Measurements from ENCODE around the gene PRDM12.

PRDM12 gene

DNA sequence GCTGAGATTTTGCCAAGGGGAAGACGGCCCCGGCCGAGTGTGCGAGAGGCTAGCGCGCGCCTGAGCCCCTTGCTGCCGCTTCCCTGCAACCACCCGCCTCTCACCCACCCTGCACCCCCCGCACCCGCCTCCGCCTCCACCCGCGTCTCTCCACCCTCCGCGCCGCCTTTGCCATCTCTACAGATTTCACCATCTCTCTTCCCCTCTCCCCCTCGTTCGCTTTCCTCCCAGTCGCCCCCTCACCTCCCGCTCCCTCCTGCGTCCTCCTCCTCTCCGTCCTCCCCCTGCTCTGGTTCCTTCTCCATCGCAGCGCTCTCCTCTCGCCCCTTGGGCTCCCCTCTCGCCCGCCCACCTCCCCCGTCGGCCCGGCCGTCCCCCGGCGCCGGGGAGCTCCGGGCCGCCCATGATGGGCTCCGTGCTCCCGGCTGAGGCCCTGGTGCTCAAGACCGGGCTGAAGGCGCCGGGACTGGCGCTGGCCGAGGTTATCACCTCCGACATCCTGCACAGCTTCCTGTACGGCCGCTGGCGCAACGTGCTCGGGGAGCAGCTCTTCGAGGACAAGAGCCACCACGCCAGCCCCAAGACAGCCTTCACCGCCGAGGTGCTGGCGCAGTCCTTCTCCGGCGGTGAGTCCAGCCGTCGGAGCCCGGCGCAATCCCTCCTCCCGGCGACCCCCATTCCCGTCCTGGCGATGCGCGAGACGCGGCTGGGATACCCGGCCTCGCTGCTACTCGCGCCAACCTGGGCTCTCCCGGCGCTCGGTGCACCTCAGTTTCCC is at the start of gene PRDM12:
TSS of gene PRDM12 (plus strand) at position 344 of the 778 bp plus-strand sequence. CDS start at position 404, 60 bp downstream.
- DNase-seq (ENCODE audit: low read depth in 2 of 2), result no peak

DNA sequence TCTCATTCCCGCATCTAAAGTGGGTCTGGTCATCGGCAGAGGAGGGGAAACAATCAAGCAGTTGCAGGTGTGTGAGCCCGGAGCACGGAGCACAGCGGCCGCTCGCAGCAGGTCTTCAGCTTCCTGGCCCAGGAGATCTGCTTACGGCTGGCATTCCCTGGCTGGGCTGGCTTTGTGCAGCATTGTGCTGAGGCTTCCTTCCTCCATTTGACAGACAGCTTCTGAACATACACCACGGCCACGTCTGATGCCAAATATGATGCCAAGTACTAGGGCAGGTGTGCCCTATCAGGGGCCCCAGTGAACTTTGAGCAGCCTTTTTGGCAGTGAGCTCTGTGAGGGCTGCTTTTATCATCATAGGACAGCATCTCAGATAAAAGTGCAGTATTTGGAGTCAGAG is 47.9 kb upstream of the PRDM12 start:
- no peak for DNase-seq (ENCODE audit: low read depth in 2 of 2)

DNA sequence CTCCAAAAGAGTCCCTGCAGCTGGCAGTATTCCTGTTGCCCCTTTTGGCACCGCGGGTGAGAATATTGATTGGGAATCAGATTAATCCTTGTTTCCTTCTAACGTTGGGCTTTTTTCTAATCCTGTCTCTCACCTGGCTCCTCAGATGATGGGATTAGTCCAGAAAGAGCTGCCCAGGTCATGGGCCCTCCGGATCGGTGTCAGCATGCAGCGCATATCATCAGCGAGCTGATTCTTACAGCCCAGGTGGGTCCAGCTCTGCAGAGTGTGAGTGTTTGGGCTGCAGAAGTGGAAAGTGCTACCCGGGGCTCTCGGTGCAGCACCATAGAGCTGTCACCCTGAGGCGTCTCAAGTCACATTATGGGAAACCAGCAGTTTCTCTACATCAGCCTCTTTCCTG is 40.9 kb upstream of the PRDM12 start:
- DNase-seq (ENCODE audit: low read depth in 2 of 2), result no peak

DNA sequence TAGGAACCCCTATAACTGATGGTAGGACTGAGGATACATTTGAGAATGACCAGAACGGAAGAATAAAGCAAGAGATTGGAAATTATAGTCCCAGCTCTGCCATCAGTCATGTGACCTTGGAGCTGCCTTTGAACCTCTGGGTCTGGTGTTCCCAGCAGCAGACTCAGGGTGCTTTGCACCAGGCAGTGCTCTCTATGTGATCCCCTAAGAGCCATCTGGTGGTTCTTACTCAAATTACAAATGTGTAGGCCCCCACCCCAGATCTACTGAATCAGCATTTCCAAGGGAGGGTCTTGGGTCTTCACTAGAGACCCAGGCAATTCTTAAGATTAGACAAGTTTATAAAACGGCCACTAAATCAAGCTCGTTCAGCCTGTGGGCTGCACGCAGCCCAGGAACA is 40.2 kb upstream of the PRDM12 start:
- DNase-seq (ENCODE audit: low read depth in 2 of 2), result no peak

DNA sequence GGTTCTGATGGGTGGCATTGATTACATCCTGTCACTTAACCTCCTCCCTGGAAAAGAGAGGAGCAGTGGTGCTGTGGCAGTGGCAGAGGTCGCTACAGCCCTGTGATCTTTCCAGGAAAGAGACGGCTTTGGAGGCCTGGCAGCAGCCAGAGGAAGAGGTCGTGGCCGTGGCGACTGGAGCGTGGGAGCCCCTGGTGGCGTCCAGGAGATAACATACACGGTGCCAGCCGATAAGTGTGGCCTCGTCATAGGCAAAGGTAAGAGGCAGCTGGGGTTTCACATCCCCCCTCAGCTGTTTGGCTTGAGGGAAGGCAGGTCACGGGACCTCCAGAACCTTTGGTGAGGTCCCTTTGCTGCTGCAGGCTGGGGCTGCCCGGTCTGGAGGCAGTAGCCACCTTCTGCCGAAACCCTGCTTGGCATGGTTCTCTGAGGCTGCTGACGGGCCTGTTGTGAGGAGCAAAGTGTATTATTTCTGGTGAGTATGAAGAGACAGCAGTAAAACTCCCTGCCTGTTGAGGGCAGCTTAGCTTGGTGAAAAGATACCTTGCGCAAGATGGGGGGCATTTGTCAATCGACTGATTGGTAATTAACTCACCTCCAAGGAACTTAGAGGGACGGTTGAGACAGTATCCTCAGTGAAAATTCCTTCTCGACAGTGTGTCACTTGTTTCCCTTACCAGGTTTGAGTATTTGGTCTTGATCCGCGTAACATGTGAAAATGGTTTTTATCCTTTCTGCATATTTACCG is 38.0 kb upstream of the PRDM12 start:
- DNase-seq (ENCODE audit: low read depth in 2 of 2), result no peak

DNA sequence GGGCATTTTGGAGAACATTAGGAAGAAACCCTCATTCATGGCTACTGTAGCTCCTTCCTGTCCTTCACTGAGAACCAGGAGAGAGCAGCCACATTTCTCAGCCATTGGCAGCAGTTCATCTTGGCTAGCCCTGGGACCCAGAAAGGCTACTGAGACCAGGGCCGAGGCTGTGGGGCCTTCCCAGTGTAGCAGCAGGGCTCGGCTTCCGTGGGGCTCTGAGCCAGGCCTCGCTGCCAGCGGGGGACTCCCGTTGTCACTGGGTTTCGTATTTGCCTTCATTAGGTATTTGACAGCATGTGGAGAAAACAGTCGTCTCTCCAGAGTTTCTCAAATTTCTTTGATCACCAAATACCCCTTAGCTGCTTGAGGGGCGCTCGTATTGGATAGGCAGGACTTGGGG is 37.3 kb upstream of the PRDM12 start:
- DNase-seq (ENCODE audit: low read depth in 2 of 2), result no peak

DNA sequence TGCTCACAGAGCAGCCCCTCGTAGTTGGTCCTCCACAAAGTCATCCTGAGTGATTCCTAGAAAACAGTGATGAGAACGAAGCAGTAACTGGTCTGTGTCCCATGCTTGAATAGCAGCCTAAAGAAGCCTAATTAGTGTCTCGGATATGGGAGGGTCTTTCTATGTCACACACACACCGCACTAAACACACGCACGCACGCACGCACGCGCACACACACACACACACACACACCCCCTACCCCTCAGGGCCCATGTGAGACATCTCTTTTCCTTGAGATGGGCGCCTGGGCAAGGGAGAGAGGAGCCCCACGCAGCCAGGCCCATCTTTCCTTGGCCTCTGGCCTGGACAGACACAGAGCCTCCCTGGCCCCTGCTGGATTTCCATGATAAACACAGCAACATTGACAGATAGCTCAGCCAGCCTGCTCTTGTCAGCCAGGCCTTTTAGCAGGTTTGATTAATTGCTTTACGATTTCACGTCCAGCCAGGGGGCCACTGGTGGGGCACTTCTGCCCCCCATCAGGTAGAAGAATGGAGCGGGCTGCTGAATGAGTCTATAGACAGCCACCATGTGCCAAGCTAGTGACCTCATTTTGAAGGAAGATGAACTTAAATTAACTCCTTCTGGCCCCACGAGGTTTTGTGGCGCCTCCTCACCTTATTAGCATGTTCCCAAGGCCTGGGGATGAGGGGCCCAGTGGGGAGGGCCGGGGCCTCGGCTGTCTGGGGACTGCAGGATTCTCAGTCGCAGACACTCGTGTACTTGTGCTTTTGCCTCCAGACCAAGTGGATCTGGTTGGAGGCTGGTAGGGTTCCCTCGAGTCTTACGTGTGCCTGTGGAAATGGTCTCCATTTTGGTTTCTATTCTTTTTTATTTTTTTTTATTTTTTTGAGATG is 36.2 kb upstream of the PRDM12 start:
- no peak for DNase-seq (ENCODE audit: low read depth in 2 of 2)

DNA sequence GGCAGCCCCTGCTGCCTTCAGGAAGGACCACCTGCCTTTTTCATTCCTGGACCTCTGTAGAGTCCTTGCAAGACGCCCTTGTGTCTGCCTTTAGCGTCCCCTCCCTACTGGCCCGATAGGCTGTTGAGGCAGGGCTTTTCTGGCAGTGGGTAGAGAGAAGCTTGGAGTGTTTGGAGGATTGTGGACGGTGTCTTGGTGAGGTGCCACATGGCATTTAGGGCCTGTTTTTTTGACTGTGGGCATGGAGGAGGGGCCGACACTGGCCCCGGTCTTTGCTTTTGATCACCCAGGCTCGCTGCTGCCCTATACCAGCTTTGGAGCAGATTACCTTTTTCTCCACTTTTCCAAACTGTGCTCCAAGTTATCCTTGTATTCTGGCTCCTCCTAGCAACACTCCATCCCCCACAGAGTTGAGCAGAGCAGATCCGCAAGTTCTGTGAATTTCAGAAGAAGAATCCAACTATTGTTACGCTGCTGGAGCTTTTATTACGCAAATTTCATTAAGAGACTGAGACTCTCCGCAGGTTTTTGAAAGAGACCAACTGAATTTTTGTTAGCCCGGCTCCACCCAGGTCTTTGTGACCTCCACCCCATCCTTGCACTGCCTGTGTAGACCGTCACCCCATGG is 34.8 kb upstream of the PRDM12 start:
- DNase-seq (ENCODE audit: low read depth in 2 of 2), result no peak

DNA sequence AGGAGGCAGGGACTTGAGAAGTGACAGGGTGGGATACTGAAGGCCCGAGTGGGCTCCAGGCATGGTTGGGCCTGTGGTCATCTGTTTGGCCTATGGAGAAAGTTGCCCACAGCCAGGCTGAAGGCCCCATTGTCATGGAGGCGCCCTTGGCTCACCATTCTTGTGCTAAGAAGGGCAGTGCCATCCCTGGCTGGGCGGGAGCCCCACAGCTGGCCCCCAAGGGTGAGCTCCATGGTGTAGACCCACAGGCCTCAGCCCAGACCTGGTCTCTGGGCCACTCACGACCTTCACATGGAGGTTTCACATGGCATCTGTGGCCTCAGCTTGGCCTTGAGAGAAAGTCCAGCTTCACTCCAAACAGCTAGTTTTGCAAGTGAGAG is 34.3 kb upstream of the PRDM12 start:
- no peak for DNase-seq (ENCODE audit: low read depth in 2 of 2)

DNA sequence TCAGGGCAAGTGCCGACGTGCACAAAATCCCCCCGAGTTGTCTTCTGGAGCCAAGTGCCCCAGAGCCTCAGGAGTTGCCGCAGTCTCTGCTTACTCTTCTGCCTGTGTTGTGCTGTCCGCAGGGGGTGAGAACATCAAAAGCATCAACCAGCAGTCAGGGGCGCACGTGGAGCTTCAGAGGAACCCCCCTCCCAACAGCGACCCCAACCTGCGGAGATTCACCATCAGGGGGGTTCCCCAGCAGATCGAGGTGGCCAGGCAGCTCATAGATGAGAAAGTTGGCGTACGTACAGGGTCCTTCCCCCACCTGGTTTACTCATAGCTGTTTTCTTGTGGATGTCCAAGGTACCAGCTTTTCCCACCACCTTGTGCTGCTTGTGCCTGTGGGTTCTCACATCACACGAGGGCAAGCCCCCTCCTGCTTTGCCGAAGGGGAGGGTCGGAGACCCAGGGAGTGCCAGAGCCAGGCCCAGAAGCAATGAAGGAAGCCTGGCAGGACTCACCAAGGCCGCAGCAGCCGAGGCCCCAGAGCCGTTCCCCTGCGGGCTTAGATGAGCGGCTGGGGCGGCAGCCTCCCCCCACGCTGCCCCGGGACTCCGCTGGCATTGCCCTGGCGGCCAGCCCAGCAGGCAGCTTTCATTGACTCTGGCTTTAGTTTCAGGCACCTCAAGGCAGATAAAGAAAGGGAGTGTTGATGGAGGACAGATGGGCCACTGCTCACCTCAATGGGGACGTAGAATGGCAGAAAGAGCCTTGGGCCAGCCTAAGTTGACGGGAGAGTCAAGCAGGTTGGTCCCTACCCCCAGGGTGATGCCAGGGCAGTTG is 33.7 kb upstream of the PRDM12 start:
- DNase-seq (ENCODE audit: low read depth in 2 of 2), result no peak

DNA sequence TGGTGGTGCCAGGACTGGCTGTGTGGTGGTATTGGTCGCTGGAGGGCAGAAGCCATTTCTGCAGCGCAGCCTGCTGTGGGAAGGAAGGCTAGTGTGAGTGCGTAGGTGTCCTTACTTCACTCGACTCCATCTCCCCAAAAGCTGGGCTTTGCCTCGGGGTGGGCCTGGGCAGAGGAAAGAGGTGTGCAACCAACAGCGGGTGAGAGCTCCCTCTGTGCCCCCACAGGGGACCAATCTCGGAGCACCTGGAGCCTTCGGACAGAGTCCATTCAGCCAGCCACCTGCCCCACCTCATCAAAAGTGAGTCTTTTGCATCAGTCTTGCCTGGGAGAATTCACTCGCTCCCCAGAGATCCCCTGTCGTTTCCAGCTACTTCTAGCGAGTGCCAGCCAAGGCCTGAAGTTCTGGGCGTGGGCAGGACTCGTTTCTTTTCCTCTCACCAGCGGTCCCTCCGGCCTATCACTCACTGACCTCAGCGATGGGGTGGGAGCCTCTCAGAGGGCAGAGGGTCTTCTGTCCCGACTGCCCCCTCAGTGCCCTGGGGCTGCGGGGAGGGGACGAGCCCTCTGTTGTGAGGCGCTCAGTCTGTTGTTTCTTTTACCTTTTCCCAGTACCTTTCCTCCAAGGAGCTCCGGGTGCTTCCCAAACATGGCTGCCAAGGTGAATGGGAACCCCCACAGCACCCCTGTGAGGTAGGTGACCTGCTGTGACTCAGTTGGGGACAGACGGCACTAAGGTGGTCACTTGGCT is 32.9 kb upstream of the PRDM12 start:
- DNase-seq (ENCODE audit: low read depth in 2 of 2), result no peak

DNA sequence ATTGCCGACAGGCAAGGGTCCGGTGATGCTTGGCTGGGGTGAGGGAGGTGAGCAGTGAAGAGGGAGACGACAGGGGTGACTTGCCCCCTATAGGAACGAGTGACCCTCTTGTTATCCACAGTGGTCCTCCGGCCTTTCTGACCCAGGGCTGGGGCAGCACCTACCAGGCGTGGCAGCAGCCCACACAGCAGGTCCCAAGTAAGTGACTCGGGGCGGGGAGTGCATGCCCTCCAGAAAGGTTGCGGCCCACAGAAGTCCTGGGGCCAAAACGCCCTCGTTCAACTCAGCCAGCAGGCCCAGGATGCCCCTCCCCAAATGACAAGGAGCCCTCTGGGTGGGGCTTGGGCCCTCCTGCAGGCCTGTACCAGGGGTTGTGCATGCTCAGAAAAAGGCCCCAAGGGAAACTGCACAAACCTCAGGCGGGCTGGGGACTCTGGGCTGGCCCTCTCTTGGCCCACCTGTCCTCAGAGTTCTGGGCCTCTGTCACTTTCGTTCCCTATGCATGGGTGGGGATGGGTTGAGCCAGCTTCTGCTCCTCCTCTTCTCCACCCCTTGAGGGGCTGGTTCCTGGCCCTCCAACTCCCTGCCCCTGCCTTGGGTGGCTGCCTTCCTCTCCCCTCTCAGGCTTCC is 32.2 kb upstream of the PRDM12 start:
- DNase-seq (ENCODE audit: low read depth in 2 of 2), result no peak

DNA sequence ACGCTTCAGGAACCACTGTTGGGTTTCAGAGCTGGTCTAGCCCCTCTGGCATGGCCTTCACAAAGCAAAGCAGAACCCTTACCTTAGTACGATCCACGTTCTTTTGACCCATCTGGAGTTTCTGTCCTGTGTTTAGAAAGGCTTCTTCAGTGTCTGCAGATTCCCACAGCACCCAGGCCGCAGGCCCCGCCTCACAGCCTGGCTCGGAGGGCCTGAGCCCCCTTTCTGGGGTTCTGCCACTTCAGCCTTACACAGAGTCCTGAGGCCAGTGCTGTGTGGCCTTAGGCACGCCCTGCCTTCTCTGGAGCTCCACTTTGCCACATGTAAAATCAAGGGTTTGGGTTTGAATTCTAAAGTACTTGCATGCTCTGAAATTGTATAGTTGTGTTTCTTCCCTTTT is 31.6 kb upstream of the PRDM12 start:
- DNase-seq (ENCODE audit: low read depth in 2 of 2), result no peak

DNA sequence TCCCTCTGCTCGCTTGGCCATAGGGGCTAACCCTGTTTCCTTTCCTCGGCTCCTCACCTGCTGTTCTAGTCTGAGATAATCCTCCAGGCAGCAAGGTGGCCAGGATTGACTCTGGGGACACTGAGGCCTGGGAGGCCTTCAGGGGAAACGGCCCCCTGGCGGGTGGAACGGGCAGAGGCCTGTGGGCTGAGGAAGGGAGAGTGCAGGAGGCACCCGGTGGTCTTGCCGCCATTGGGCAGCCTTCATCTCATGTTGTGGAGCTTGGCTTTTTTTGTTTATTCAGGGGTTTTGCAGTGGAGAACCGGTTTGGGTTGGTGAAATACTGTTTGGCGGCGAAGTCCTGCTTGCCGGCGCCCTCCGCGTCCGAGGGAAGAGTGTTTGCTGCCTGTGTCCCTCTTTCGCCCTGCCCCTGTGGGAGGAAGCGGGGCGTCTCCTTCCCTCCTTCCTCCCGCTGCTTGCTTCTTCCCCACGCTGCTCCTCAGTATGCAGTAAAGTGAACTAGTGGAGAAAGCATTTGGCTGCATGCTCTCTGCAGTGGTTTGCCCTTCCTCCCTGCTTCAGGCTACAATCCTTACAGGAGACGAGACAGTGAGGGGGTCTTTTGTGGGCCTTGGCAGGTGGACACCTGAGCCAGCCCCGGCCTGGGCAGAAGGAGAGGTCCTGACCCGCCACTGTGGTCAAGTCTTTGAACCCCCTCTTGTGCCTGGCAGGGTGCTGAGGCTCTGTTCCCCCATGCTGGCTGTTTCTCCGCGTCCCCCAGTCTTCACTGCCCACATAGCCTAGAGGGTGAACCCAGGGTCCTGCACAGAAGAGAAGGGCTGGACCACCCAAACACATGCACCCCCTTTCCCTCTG is 30.8 kb upstream of the PRDM12 start:
- no peak for DNase-seq (ENCODE audit: low read depth in 2 of 2)

DNA sequence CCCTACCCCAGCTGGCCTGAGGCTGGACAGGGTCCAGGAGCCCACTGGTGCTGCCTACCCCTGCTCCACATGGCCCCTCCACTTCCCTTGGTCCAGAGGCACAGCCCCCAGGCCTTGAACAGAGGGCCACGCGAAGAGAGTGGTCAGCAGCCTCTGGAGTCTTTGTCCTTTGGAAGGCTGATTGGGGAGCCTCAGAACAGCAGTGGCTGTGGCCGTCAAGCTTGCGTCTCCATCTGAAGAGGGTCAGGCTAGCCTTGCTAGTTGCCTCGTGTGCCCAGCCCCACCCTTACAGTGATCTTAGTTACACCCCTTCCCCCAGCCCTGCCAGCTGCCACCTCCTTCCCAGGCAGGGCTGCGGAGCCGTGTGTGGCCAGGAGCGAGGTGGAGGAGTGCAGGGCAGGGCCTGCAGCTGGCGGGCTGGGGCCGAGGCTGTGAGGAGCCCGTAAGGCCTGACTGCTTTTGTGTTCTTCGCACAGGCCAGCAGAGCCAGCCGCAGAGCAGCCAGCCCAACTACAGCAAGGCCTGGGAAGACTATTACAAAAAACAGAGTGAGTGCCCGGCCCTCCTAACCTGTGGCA is 30.1 kb upstream of the PRDM12 start:
- no peak for DNase-seq (ENCODE audit: low read depth in 2 of 2)

DNA sequence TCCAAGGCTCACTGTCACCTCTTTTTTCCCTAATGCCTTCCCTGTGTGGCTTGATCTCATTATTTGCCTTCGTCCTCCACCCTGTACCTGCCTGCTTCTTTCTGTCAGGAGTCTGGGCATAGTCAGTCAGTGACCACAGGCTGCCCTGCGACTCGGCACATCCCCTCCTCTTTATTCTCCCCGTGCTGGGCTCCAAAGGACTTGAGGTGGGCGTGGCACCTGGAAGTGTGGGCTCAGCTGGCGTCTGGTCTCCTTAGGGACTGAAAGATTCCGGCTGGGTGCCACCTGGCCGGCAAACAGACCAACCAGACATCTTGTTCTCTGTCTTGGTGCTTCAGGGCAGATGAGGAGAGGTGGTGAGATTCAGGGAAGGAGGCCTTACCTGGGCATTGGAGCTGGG is 29.6 kb upstream of the PRDM12 start:
- DNase-seq (ENCODE audit: low read depth in 2 of 2), result no peak

DNA sequence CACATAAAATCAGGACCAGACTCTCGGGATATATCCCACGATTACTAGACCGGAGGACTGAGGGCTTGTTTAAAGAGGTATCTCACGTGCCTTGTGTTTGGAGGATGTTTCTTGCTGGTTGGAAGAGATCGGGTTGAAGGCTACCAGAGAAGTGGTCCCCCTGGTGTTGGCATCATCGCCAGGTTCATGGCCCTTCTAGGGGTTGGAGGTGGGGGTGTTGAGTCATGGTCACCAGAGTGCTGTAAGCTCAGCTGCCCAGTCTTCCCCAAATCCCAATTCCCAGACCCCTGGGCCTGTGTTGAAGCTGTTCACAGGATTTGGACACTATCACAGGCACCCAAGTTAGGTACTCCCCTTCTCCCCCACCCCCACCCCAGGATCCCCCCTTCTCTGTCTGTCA is 29.1 kb upstream of the PRDM12 start:
- no peak for DNase-seq (ENCODE audit: low read depth in 2 of 2)

Data from stimulated activated CD4-positive, alpha-beta T cell treated with anti-CD3 and anti-CD28 coated beads, Interleukin-15, amount 100 ng/mL, for 48 hours (primary cell).